Neural cell (in vitro differentiated cells): ENCODE data around the gene ALLC. TPM values are rescaled to one million over a fixed set of nuclear protein-coding genes. Genes with fewer than 3 reads are reported as not detected.

Source experiments
- H2AFZ ChIP-seq: fragments of 200-600, 300-800 bp; sonication (generic), shearing (Covaris generic); 2 replicates; pipeline ENCODE4 v1.6.0; 2014; ENCODE audit warnings: low read depth, mild to moderate bottlenecking, antibody characterized with exemption, low read length, moderate library complexity
- H3F3A ChIP-seq: fragments of 200-600 bp; shearing (Covaris generic); 2 replicates; pipeline ENCODE4 v1.6.1; 2016; ENCODE audit warnings: mild to moderate bottlenecking, moderate library complexity, mixed read lengths, antibody characterized with exemption, low read length; ENCODE audit not compliant: insufficient read depth, poor library complexity, severe bottlenecking
- H3K27ac ChIP-seq: fragments of 200-600, 300-800 bp; sonication (generic), shearing (Covaris generic); 2 replicates; pipeline ENCODE4 v1.5.1; 2014; ENCODE audit warnings: mild to moderate bottlenecking, low read length, moderate library complexity
- H3K27me3 ChIP-seq: fragments of 300-800, 200-600 bp; sonication (generic), shearing (Covaris generic); 2 replicates; pipeline ENCODE4 v1.6.0; 2014; ENCODE audit warnings: mild to moderate bottlenecking, low read depth, low read length, moderate library complexity; ENCODE audit not compliant: insufficient read depth
- H3K36me3 ChIP-seq: fragments of 300-800, 200-600 bp; sonication (generic), shearing (Covaris generic); 2 replicates; pipeline ENCODE4 v1.5.1; 2014; ENCODE audit warnings: mild to moderate bottlenecking, antibody characterized with exemption, low read length, moderate library complexity; ENCODE audit not compliant: insufficient read depth
- H3K4me2 ChIP-seq: fragments of 300-800, 200-600 bp; sonication (generic), shearing (Covaris generic); 2 replicates; pipeline ENCODE4 v1.6.0; 2014; ENCODE audit warnings: mild to moderate bottlenecking, low read length
- H3K4me3 ChIP-seq: fragments of 300-800, 200-600 bp; sonication (generic), shearing (Covaris generic); 2 replicates; pipeline ENCODE4 v1.5.1; 2014; ENCODE audit warnings: mild to moderate bottlenecking, low read length, moderate library complexity
- H3K79me2 ChIP-seq: fragments of 200-600 bp; shearing (Covaris generic); replicated peaks from 2 replicates; pipeline ENCODE4 v1.6.0; 2014; ENCODE audit warnings: mild to moderate bottlenecking, low read length, moderate library complexity; ENCODE audit not compliant: insufficient read depth
- H3K9ac ChIP-seq: fragments of 300-800, 200-600 bp; sonication (generic), shearing (Covaris generic); 2 replicates; pipeline ENCODE4 v1.6.1; 2016; ENCODE audit warnings: mild to moderate bottlenecking, low read length, mixed read lengths
- H3K9me2 ChIP-seq: fragments of 200-600 bp; shearing (Covaris generic); 2 replicates; pipeline ENCODE4 v1.6.1; 2016; ENCODE audit warnings: mild to moderate bottlenecking, low read length, mixed read lengths; ENCODE audit not compliant: insufficient read depth
- H3K9me3 ChIP-seq: fragments of 200-600, 300-800 bp; sonication (generic), shearing (Covaris generic); 2 replicates; pipeline ENCODE4 v1.6.1; 2016; ENCODE audit warnings: mild to moderate bottlenecking, mixed run types, low read length, moderate library complexity, mixed read lengths
- H4K20me1 ChIP-seq: fragments of 200-600 bp; shearing (Covaris generic); 2 replicates; pipeline ENCODE4 v1.6.1; 2016; ENCODE audit warnings: mild to moderate bottlenecking, mixed run types; ENCODE audit not compliant: insufficient read depth
- EP300 ChIP-seq: fragments of 450-650 bp; conservative IDR thresholded peaks from 2 replicates; pipeline ENCODE4 v1.6.1; 2014; ENCODE audit warnings: antibody characterized with exemption, mild to moderate bottlenecking, moderate library complexity; ENCODE audit not compliant: poor library complexity, severe bottlenecking
- EZH2 ChIP-seq: fragments of 200-600, 300-800 bp; shearing (Covaris generic), sonication (generic); IDR thresholded peaks from 2 replicates; pipeline ENCODE4 v1.6.1; 2014; ENCODE audit warnings: antibody characterized with exemption, low read length, borderline replicate concordance, mild to moderate bottlenecking; ENCODE audit not compliant: insufficient read depth, poor library complexity, severe bottlenecking
- MXI1 ChIP-seq: fragments of 450-650 bp; conservative IDR thresholded peaks from 2 replicates; pipeline ENCODE4 v1.6.1; 2014; ENCODE audit warnings: antibody characterized with exemption, mild to moderate bottlenecking; ENCODE audit not compliant: poor library complexity, severe bottlenecking
- POLR2AphosphoS5 ChIP-seq: IDR thresholded peaks from 2 replicates; pipeline ENCODE4 v1.6.1; 2012
- RAD21 ChIP-seq: fragments of 450-650 bp; conservative IDR thresholded peaks from 2 replicates; pipeline ENCODE4 v1.6.1; 2014; ENCODE audit warnings: antibody characterized with exemption, mild to moderate bottlenecking, moderate library complexity
- SMC3 ChIP-seq: fragments of 450-650 bp; conservative IDR thresholded peaks from 2 replicates; pipeline ENCODE4 v1.6.1; 2014; ENCODE audit warnings: antibody characterized with exemption, mild to moderate bottlenecking, moderate library complexity; ENCODE audit not compliant: poor library complexity
- TAF1 ChIP-seq: IDR thresholded peaks from 2 replicates; pipeline ENCODE4 v1.6.1; 2012; ENCODE audit warnings: low read depth
- polyA plus RNA-seq: library from polyadenylated mRNA; depleted of rRNA; stranded (reverse); fragments of >200 nt; gene quantifications from 2 replicates; pipeline ENCODE4 v1.2.3, GENCODE V29; 2014
- TF ChIP-seq, protein P1 (sequence below): fragments of 450-650 bp; IDR thresholded peaks from 2 replicates; pipeline ENCODE4 v1.5.1; 2014; ENCODE audit warnings: antibody characterized with exemption, mild to moderate bottlenecking, moderate library complexity; ENCODE audit not compliant: poor library complexity, severe bottlenecking

Gene ALLC
- polyA plus RNA-seq, 1 donor from 2014 or later = 0.33 TPM

DNA sequence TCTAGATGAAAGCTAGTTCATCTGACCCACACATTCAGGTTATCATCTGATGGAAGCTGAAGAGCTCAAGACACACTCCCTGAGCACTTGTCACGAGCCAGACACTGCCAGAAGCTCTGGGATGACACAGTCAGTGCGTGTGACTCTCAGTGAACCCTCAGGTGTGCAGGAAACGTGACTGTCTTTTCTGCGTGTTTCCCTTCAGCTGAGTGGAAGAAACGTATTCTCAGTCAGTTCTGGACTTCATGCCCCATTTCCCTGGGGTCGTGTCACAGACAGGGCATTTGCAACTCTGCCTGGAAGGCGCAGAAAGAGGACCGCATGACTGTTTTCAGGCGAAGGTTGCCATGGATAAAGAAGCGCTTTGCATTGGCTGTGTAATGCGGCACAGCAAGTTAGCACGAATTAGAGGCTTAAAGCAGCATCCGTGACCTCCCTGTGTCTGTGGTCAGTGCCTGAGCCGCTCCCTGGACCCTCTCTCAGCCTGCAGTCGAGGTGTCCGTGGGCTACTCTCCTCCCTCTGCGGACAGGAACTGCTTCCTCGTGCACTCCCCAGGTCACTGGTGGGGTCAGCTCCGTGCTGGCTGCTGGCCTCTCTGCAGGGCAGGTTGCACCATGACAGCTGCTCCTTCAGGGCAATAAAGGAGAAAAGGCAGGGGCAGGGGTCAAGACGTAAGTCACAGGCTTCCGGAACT is 3.3 kb upstream of the ALLC start:
- Histone ChIP-seq H3K9ac (no peak overlapping the region), H3K79me2 (no peaks in the 10 kb centered on the region), H3K9me2 (no peaks in the 10 kb centered on the region), H3K4me2 (no peak overlapping the region), H3K27me3 (no peaks in the 10 kb centered on the region), H4K20me1 (no peaks in the 10 kb centered on the region), H3F3A (no peaks in the 10 kb centered on the region), H3K4me3 (no peak overlapping the region), H3K9me3 (no peaks in the 10 kb centered on the region), H3K36me3 (no peaks in the 10 kb centered on the region), H3K27ac (no peak overlapping the region), H2AFZ (no peak overlapping the region)
- TF ChIP-seq EP300 (no peak), EZH2 (no peak), TAF1 (no peak), POLR2AphosphoS5 (no peak)

DNA sequence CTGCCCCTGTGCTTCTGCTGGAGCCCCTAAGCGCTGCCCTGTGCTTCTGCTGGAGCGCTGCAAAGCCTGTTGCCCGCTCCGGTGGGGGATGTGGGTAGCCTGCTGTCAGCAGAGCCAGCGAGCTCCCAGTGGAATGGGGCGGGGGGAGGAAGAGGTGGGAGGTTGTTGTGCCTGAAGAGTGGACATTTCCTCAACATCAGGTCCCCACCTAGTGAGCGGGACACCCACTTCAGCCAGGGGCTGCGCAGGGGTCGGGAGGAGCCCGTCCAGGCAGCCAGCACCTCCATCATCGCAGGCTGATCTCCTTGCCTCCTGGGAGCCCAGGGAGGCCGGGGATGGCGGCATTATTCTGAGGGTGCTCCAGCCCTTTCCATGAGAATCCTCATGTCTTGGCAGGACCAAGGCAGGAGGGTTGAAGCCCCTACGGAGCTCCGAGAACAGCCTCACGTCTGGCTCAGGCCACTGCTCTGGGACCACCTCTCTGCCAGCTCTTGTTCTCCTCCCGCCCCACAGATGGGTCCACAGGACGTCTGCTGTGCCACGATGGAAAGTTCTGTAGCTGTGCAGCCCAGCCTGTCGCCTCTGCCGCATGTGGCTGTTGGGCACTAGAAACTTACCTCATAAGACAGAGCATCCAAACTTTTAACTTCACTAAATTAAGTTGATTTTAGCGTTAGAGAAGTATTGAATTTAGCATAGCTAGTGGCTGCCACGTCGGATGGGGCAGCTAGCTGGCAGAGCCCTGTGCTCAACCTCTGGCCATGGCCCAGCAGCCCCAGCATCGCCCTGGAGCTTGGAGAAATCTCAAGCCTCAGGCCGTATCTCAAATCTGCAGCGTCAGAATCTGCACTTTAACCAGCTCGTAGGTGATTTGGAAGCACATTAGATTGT is 1.9 kb upstream of the ALLC start:
- Histone ChIP-seq H3K4me3 (no peak overlapping the region), H3K27ac (no peak overlapping the region), H3K27me3 (no peaks in the 10 kb centered on the region), H3F3A (no peaks in the 10 kb centered on the region), H3K9me2 (no peaks in the 10 kb centered on the region), H2AFZ (no peak overlapping the region), H3K9me3 (no peaks in the 10 kb centered on the region), H3K4me2 (no peak overlapping the region), H3K79me2 (no peaks in the 10 kb centered on the region), H4K20me1 (no peaks in the 10 kb centered on the region), H3K36me3 (no peaks in the 10 kb centered on the region), H3K9ac (no peak overlapping the region)
- no peak for TF ChIP-seq SMC3
- no peak for TF ChIP-seq RAD21
- no peak for TF ChIP-seq POLR2AphosphoS5
- no peak for TF ChIP-seq MXI1
- TF ChIP-seq EZH2 = no peak
- TF ChIP-seq EP300 = no peak
- TF ChIP-seq, protein P1, sequence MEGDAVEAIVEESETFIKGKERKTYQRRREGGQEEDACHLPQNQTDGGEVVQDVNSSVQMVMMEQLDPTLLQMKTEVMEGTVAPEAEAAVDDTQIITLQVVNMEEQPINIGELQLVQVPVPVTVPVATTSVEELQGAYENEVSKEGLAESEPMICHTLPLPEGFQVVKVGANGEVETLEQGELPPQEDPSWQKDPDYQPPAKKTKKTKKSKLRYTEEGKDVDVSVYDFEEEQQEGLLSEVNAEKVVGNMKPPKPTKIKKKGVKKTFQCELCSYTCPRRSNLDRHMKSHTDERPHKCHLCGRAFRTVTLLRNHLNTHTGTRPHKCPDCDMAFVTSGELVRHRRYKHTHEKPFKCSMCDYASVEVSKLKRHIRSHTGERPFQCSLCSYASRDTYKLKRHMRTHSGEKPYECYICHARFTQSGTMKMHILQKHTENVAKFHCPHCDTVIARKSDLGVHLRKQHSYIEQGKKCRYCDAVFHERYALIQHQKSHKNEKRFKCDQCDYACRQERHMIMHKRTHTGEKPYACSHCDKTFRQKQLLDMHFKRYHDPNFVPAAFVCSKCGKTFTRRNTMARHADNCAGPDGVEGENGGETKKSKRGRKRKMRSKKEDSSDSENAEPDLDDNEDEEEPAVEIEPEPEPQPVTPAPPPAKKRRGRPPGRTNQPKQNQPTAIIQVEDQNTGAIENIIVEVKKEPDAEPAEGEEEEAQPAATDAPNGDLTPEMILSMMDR = no peak
